Caco-2 (cell line): ENCODE results near the gene ZSCAN2. TPM values are rescaled to one million over a fixed set of nuclear protein-coding genes. Genes with fewer than 3 reads are reported as not detected.

Source experiments
- BruUV-seq: library from RNA; stranded (reverse); fragments of 400-500 nt; replicated peaks from 2 replicates; lab custom pipeline; 2021; lab: Mats Ljungman, UMichigan
- CTCF ChIA-PET: fragments of 300-600 bp; sonication (Branson Sonifier 250); formaldehyde crosslinking; loops from one replicate; lab custom pipeline; 2022; ENCODE audit warnings: antibody characterized with exemption; lab: Charles Lee
- POLR2A ChIA-PET: fragments of 300-600 bp; sonication (Branson Sonifier 250); formaldehyde crosslinking; loops from one replicate; lab custom pipeline; 2022; ENCODE audit warnings: antibody characterized with exemption; lab: Charles Lee
- DNase-seq, 2 experiments: peaks; one replicate each; pipeline versions ENCODE4 v3.0.0 to v3.0.0-alpha.2; 2020 to 2022
- H3K27me3 ChIP-seq: replicated peaks from 2 replicates; pipeline ENCODE4 v1.6.0; 2011; ENCODE audit warnings: low read length; ENCODE audit not compliant: control insufficient read depth, insufficient read depth
- H3K36me3 ChIP-seq: 2 replicates; pipeline ENCODE4 v1.5.1; 2011; ENCODE audit warnings: low read length; ENCODE audit not compliant: control insufficient read depth, insufficient read depth
- H3K4me1 ChIP-seq: fragments of 250-450 bp; sonication (Bioruptor Pico); 2 replicates; pipeline ENCODE4 v1.5.1; 2020; ENCODE audit warnings: mild to moderate bottlenecking
- H3K4me3 ChIP-seq: 2 replicates; pipeline ENCODE4 v1.5.1; 2011; ENCODE audit warnings: low read depth, mild to moderate bottlenecking, control low read depth, low read length
- H3K9me3 ChIP-seq: fragments of 250-450 bp; sonication (Bioruptor Pico); 2 replicates; pipeline ENCODE4 v1.5.1; 2020; ENCODE audit warnings: mild to moderate bottlenecking, moderate library complexity
- H3K27ac Mint-ChIP-seq: one replicate; pipeline ENCODE4 v1.8.0; 2022; ENCODE audit warnings: mixed read lengths; ENCODE audit not compliant: unreplicated experiment
- H3K27me3 Mint-ChIP-seq: one replicate; pipeline ENCODE4 v1.8.0; 2022; ENCODE audit warnings: mixed read lengths; ENCODE audit not compliant: insufficient read depth, unreplicated experiment
- H3K36me3 Mint-ChIP-seq: one replicate; pipeline ENCODE4 v1.8.0; 2022; ENCODE audit warnings: mild to moderate bottlenecking, mixed read lengths; ENCODE audit not compliant: insufficient read depth, unreplicated experiment
- H3K4me1 Mint-ChIP-seq: one replicate; pipeline ENCODE4 v1.8.0; 2022; ENCODE audit warnings: low read depth, mixed read lengths; ENCODE audit not compliant: unreplicated experiment
- H3K4me3 Mint-ChIP-seq: one replicate; pipeline ENCODE4 v1.8.0; 2022; ENCODE audit warnings: mild to moderate bottlenecking, moderate library complexity, mixed read lengths; ENCODE audit not compliant: unreplicated experiment
- H3K9me3 Mint-ChIP-seq: one replicate; pipeline ENCODE4 v1.8.0; 2022; ENCODE audit warnings: mixed read lengths; ENCODE audit not compliant: unreplicated experiment
- intact Hi-C: fragments of 100-400 bp; cut with micrococcal nuclease; formaldehyde crosslinking; loops from one replicate; pipeline ENCODE4 v1.10.0; 2022; ENCODE audit not compliant: unreplicated experiment
- total RNA-seq: library from RNA; stranded (reverse); gene quantifications from 2 replicates; pipeline ENCODE4 v1.2.3, GENCODE V29; 2022
- TF ChIP-seq, protein P1 (sequence below), 2 experiments: fragments of 200-600 bp in 1 of 2; IDR thresholded peaks; 1 replicate in 1 of 2; 2 replicates in 1 of 2; pipeline versions ENCODE4 v1.5.1 to v1.8.0; 2011 to 2022; ENCODE audit warnings: antibody characterized with exemption in 1 of 2, control low read depth in 1 of 2, inconsistent platforms in 1 of 2, low read depth in 1 of 2, low read length in 1 of 2, mild to moderate bottlenecking in 1 of 2, moderate library complexity in 1 of 2; ENCODE audit not compliant: insufficient read depth in 1 of 2, severe bottlenecking in 1 of 2, unreplicated experiment in 1 of 2

Gene ZSCAN2
- total RNA-seq, 1 experiment from 2014 or later = 12.9 TPM

DNA sequence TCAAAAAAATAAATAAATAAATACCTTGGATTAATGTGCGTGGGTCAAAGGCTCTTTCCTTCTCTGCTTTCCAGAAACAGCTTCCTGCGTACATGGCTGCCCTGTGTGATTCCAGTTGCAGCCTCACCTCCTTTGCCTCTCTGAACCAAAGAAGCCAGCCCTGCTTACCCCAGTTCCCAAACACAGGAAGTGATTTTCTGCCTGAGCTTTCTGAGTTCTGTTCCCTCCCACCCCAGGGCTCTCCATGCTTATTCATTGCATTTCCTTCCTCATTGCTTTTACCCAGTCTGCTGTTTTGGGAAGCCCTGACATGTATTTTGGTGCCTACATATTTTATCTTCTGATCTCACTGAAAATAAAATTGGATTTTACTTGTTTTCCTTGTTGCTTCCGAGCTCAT is 15.4 kb downstream of the ZSCAN2 start:
- H3K27ac Mint-ChIP-seq = no peak overlapping the region
- Histone ChIP-seq H3K36me3 (peaks cover 3% of the 10 kb centered on the region; the same call in 1 of the 2 replicates), H3K27me3 (no peaks in the 10 kb centered on the region), H3K4me3 (no peak overlapping the region), H3K4me1 (no peaks in the 10 kb centered on the region), H3K9me3 (peaks cover 10% of the 10 kb centered on the region)
- peaks cover 7% of the 10 kb centered on the region for H3K4me1 Mint-ChIP-seq
- H3K4me3 Mint-ChIP-seq = no peak overlapping the region
- peaks cover 11% of the 10 kb centered on the region for H3K36me3 Mint-ChIP-seq
- BruUV-seq = no TSS peak
- H3K9me3 Mint-ChIP-seq = peaks cover 16% of the 10 kb centered on the region
- no peak for DNase-seq
- TF ChIP-seq, protein P1, sequence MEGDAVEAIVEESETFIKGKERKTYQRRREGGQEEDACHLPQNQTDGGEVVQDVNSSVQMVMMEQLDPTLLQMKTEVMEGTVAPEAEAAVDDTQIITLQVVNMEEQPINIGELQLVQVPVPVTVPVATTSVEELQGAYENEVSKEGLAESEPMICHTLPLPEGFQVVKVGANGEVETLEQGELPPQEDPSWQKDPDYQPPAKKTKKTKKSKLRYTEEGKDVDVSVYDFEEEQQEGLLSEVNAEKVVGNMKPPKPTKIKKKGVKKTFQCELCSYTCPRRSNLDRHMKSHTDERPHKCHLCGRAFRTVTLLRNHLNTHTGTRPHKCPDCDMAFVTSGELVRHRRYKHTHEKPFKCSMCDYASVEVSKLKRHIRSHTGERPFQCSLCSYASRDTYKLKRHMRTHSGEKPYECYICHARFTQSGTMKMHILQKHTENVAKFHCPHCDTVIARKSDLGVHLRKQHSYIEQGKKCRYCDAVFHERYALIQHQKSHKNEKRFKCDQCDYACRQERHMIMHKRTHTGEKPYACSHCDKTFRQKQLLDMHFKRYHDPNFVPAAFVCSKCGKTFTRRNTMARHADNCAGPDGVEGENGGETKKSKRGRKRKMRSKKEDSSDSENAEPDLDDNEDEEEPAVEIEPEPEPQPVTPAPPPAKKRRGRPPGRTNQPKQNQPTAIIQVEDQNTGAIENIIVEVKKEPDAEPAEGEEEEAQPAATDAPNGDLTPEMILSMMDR (IDR thresholded peaks at IDR 0.05; ENCODE audit: insufficient read depth in 1 of 2, low read depth in 1 of 2, low read length in 1 of 2, severe bottlenecking in 1 of 2, unreplicated experiment in 1 of 2) = no peak
- POLR2A ChIA-PET = no interaction called here
- CTCF ChIA-PET = no interaction called here
- intact Hi-C loops = no loop called here
- H3K27me3 Mint-ChIP-seq = no peaks in the 10 kb centered on the region

DNA sequence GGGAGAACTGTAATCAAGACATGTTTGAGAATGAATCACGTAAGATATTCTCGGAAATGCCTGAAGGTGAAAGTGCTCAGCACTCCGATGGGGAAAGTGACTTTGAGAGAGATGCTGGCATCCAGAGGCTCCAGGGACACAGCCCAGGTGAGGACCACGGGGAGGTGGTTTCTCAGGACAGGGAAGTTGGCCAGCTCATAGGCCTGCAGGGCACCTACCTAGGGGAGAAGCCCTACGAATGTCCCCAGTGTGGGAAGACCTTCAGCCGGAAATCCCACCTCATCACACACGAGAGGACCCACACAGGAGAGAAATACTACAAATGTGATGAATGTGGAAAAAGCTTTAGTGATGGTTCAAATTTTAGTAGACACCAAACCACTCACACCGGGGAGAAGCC is 19.8 kb downstream of the ZSCAN2 start:
- ChIA-PET POLR2A (no interaction called here), CTCF (no interaction called here)
- Mint-ChIP-seq H3K9me3 (peaks cover 26% of the 10 kb centered on the region), H3K36me3 (peaks cover 30% of the 10 kb centered on the region), H3K27ac (no peak overlapping the region), H3K27me3 (no peaks in the 10 kb centered on the region), H3K4me3 (no peak overlapping the region), H3K4me1 (no peaks in the 10 kb centered on the region)
- DNase-seq = no peak
- Histone ChIP-seq H3K4me3 (no peak overlapping the region), H3K4me1 (no peaks in the 10 kb centered on the region), H3K36me3 (peaks cover 7% of the 10 kb centered on the region), H3K9me3 (peaks cover 20% of the 10 kb centered on the region), H3K27me3 (no peaks in the 10 kb centered on the region)
- BruUV-seq = no TSS peak
- TF ChIP-seq, protein P1 (IDR thresholded peaks at IDR 0.05; ENCODE audit: insufficient read depth in 1 of 2, low read depth in 1 of 2, low read length in 1 of 2, severe bottlenecking in 1 of 2, unreplicated experiment in 1 of 2) = no peak
- intact Hi-C loops = no loop called here

DNA sequence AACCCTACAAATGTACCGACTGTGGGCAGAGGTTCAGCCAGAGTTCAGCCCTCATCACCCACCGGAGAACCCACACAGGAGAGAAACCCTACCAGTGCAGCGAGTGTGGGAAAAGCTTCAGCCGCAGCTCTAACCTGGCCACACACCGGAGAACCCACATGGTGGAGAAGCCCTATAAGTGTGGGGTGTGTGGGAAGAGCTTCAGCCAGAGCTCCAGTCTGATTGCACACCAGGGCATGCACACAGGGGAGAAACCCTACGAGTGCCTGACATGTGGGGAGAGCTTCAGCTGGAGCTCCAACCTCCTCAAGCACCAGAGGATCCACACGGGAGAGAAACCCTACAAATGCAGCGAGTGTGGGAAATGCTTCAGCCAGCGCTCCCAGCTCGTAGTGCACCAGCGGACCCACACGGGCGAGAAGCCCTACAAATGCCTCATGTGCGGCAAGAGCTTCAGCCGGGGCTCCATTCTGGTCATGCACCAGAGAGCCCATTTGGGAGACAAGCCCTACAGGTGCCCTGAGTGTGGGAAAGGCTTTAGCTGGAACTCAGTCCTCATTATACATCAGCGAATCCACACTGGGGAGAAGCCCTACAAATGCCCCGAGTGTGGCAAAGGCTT is 20.7 kb downstream of the ZSCAN2 start:
- Mint-ChIP-seq H3K4me1 (no peaks in the 10 kb centered on the region), H3K27ac (no peak overlapping the region), H3K36me3 (peaks cover 30% of the 10 kb centered on the region), H3K4me3 (no peak overlapping the region), H3K9me3 (peaks cover 26% of the 10 kb centered on the region), H3K27me3 (no peaks in the 10 kb centered on the region)
- no TSS peak for BruUV-seq
- no peak for DNase-seq
- Histone ChIP-seq H3K36me3 (peaks cover 7% of the 10 kb centered on the region), H3K4me3 (no peak overlapping the region), H3K9me3 (peaks cover 20% of the 10 kb centered on the region), H3K27me3 (no peaks in the 10 kb centered on the region), H3K4me1 (no peaks in the 10 kb centered on the region)
- TF ChIP-seq, protein P1 (IDR thresholded peaks at IDR 0.05; ENCODE audit: insufficient read depth in 1 of 2, low read depth in 1 of 2, low read length in 1 of 2, severe bottlenecking in 1 of 2, unreplicated experiment in 1 of 2) = no peak
- CTCF ChIA-PET = no interaction called here
- POLR2A ChIA-PET = no interaction called here
- intact Hi-C loops = no loop called here
